ENCODE measurements around the gene TUBA3D.
"Not testable (repeated sequence)": the region's sequence is repeated elsewhere in the genome, so short reads cannot be mapped to it uniquely, and the experiment has no call there.

Gene TUBA3D

DNA sequence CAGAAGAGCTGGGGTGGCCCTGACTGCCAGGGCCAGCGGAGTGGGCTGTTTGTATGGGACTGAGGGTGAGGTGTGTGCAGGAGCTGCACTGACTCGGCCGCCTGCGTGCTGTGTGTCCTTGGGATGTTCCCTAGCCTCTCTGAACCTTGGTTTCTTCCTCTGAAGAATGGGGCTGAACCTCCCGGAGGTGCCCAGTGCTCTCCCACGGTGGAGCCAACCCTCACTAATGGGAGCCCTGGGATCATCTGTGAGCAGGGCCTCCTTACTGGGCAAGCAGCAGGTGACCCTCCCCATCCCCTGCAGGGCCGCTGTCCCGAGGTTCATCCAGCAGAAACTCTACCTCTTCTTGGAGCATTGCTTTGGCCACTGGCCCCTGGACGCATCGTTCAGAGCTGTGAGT is 40.1 kb downstream of the TUBA3D start:
- H3K4me3 ChIP-seq (replicated peaks; ENCODE audit: low read depth, low read length) = no peak overlapping the region
- TF ChIP-seq, protein P1, sequence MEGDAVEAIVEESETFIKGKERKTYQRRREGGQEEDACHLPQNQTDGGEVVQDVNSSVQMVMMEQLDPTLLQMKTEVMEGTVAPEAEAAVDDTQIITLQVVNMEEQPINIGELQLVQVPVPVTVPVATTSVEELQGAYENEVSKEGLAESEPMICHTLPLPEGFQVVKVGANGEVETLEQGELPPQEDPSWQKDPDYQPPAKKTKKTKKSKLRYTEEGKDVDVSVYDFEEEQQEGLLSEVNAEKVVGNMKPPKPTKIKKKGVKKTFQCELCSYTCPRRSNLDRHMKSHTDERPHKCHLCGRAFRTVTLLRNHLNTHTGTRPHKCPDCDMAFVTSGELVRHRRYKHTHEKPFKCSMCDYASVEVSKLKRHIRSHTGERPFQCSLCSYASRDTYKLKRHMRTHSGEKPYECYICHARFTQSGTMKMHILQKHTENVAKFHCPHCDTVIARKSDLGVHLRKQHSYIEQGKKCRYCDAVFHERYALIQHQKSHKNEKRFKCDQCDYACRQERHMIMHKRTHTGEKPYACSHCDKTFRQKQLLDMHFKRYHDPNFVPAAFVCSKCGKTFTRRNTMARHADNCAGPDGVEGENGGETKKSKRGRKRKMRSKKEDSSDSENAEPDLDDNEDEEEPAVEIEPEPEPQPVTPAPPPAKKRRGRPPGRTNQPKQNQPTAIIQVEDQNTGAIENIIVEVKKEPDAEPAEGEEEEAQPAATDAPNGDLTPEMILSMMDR (IDR thresholded peaks at IDR 0.05; ENCODE audit: low read length, missing control alignments) = no peak
- no peak for DNase-seq (ENCODE audit: low read depth)

DNA sequence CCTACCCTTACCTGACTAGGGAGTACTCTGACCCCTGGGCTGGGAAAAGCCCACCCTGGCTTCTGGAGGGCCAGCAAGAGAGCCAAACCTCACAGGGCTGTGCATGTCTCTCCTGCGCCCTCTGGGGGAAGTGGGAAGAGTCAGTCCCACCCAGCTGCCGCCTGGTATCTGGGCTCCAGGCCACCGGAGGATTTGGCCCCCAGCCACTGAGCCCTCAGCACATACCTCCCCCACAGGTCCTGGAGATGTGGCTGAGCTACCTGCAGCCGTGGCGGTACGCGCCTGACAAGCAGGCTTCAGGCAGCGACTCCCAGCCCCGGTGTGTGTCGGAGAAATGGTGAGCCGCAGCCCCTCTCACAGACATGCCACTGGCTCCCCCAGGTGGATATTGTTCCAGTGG is 40.7 kb downstream of the TUBA3D start:
- H3K4me3 ChIP-seq (replicated peaks; ENCODE audit: low read depth, low read length) = not testable (repeated sequence)
- TF ChIP-seq, protein P1 (IDR thresholded peaks at IDR 0.05; ENCODE audit: low read length, missing control alignments) = peak; percentile 34
- DNase-seq (ENCODE audit: low read depth) = peak; percentile 23

- H3K4me3 ChIP-seq (replicated peaks; ENCODE audit: low read depth, low read length) = no peak overlapping the region
- TF ChIP-seq, protein P1 (IDR thresholded peaks at IDR 0.05; ENCODE audit: low read length, missing control alignments) = no peak
- DNase-seq (ENCODE audit: low read depth) = no peak
Measured at GRCh38 chr2:131517106-131517831, 41.4 kb downstream of the TUBA3D start.

GRCh38 chr2:131517856-131518255 is 41.9 kb downstream of the TUBA3D start:
- DNase-seq (ENCODE audit: low read depth) = not testable (repeated sequence)

DNA sequence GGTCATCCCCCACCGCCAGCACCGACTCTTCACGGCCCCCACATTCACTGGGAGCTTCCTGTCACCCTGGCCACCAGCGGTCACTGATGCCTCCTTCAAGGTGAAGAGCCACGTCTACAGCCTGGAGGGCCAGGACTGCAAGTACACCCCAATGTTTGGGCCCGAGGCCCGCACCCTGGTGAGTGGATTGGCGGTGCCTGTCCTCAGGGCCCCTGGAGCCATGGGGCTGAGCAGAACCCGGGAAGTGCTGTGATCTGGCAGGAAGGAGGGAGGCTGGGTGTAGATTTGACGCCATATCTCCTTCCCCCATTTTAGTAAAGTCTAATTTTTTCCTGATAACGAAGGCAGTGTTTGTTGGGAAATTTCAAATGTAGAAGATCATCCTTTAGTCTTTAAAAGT is 42.6 kb downstream of the TUBA3D start:
- DNase-seq (ENCODE audit: low read depth); H3K4me3 ChIP-seq (replicated peaks; ENCODE audit: low read depth, low read length): not testable (repeated sequence)

More at GRCh38 chr2:131517856-131518255, 41.9 kb downstream of the TUBA3D start:
- H3K4me3 ChIP-seq (replicated peaks; ENCODE audit: low read depth, low read length) = not testable (repeated sequence)

DNA sequence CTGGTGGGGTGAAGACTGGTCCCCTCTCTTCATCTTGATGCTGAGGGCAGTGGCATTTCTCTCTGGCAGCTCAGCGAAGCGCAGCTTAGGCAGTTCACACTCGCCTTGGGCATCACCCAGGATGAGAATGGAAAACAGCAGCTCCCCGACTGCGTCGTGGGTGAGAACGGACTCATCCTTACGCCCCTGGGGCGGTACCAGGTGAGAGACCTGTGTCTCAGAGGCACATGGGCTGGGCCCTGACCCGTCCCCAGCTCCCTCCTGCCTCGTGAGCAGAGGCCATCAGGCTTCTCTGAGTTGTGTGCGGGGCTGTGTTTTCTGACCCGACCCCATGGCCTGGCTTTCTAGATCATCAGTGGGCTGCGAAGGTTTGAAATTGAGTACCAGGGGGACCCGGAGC is 43.5 kb downstream of the TUBA3D start:
- TF ChIP-seq, protein P1 (IDR thresholded peaks at IDR 0.05; ENCODE audit: low read length, missing control alignments) = no peak
- H3K4me3 ChIP-seq (replicated peaks; ENCODE audit: low read depth, low read length) = no peak overlapping the region
- no peak for DNase-seq (ENCODE audit: low read depth)

- DNase-seq (ENCODE audit: low read depth); H3K4me3 ChIP-seq (replicated peaks; ENCODE audit: low read depth, low read length): not testable (repeated sequence)
Measured at GRCh38 chr2:131519871-131520470, 44.1 kb downstream of the TUBA3D start.

- no peak overlapping the region for H3K4me3 ChIP-seq (replicated peaks; ENCODE audit: low read depth, low read length)
- TF ChIP-seq, protein P1 (IDR thresholded peaks at IDR 0.05; ENCODE audit: low read length, missing control alignments) = no peak
- DNase-seq (ENCODE audit: low read depth) = no peak
Measured at GRCh38 chr2:131520526-131520925, 44.6 kb downstream of the TUBA3D start.

GRCh38 chr2:131521524-131521923 is 45.6 kb downstream of the TUBA3D start:
- not testable (repeated sequence) for H3K4me3 ChIP-seq (replicated peaks; ENCODE audit: low read depth, low read length); DNase-seq (ENCODE audit: low read depth)
